Gastrocnemius medialis (tissue), 4 donors: Measurements from ENCODE around the gene CIDEA.

Experiments
- CTCF ChIP-seq, 5 experiments: fragments of 450-650 bp in 3 of 5; fragments of 200-600 bp in 2 of 5; sonication (generic) in 2 of 5; IDR thresholded peaks in 4 of 5; conservative IDR thresholded peaks in 1 of 5; 1 replicate in 4 of 5; 2 replicates in 1 of 5; pipeline ENCODE4 v1.5.1; 2016 to 2019; ENCODE audit warnings: antibody characterized with exemption in 5 of 5, mild to moderate bottlenecking in 3 of 5, moderate library complexity in 3 of 5
- POLR2A ChIP-seq, 2 donors: fragments of 450-650 bp; IDR thresholded peaks; one replicate each; pipeline ENCODE4 v1.6.1; 2017; ENCODE audit warnings: antibody characterized with exemption in 2 of 2, mild to moderate bottlenecking in 2 of 2, moderate library complexity in 2 of 2

DNA sequence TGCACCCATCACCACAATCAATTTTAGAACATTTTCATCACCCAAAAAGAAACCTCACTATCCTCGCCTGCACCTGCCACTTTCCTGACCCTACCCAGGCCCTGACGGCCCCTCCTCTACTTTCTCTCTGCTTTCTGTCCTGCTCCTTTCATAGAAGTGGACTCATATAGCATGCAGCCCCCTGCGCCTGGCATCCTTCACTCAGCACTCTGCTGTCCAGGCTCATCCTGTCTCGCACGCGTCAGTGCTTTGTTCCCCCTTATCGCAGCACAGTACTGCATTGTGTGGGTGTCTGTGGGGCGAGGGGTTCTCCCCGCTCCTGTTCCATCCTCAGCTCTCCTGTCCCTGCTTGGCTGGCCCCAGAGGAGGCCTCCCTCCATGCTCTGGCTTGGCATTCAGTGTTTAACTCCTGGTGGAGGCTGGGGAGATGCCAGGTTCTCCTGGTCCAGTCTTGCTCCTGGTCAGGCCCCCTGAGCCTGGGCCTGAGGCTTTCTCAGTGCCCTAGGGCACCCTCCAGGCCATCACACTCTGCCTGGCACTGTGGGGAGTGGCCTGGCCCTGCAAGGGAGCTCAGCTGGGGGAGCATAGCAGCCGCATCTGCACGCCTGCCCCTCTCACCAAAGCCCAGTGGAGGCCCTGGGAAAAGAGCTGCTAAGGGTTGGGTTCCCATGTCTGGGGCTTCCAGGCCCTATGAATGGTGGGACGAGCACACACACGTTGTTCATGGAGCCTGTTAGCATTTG, 47.3 kb downstream of the CIDEA start:
- TF ChIP-seq CTCF (IDR thresholded peaks at IDR 0.05 in 4 of 5, conservative IDR thresholded peaks at IDR 0.05 in 1 of 5) (no peak), POLR2A (IDR thresholded peaks at IDR 0.05) (no peak)
